Sigmoid colon (tissue), 7 donors: ENCODE data around the gene TRIM45. TPM values are rescaled to one million over a fixed set of nuclear protein-coding genes. Genes with fewer than 3 reads are reported as not detected.

Experiments
- DNase-seq: peaks from one replicate; pipeline ENCODE4 v3.0.0-alpha.2; 2019
- H3K27ac ChIP-seq, 4 donors: fragments of 200-600 bp; sonication (generic); one replicate each; pipeline ENCODE4 v1.5.1; 2016 to 2019; ENCODE audit warnings: mild to moderate bottlenecking in 1 of 4
- H3K27me3 ChIP-seq, 3 donors: fragments of 200-600 bp; sonication (generic); one replicate each; pipeline ENCODE4 v1.5.1; 2019; ENCODE audit warnings: mild to moderate bottlenecking in 1 of 3
- H3K36me3 ChIP-seq, 4 donors: fragments of 200-600 bp; sonication (generic); one replicate each; pipeline ENCODE4 v1.5.1; 2016 to 2019
- H3K4me1 ChIP-seq, 4 donors: fragments of 200-600 bp; sonication (generic); one replicate each; pipeline ENCODE4 v1.5.1; 2017 to 2019
- H3K4me3 ChIP-seq, 4 donors: fragments of 200-600 bp; sonication (generic); one replicate each; pipeline ENCODE4 v1.5.1; 2017 to 2019; ENCODE audit warnings: mild to moderate bottlenecking in 2 of 4, moderate library complexity in 1 of 4
- H3K9me3 ChIP-seq, 4 donors: fragments of 200-600 bp in 3 of 4; sonication (generic) in 3 of 4; one replicate each; pipeline versions ENCODE4 v1.5.1 to v1.6.1; 2013 to 2019
- CTCF ChIP-seq, 4 experiments: fragments of 450-650 bp in 3 of 4; fragments of 200-600 bp in 1 of 4; IDR thresholded peaks; one replicate each; pipeline ENCODE4 v1.5.1; 2016 to 2019; ENCODE audit warnings: antibody characterized with exemption in 4 of 4, mild to moderate bottlenecking in 3 of 4, moderate library complexity in 2 of 4
- EP300 ChIP-seq, 4 donors: sonication (generic); formaldehyde crosslinking; IDR thresholded peaks; one replicate each; pipeline ENCODE4 v1.6.1; 2017; ENCODE audit warnings: antibody characterized with exemption in 4 of 4
- POLR2A ChIP-seq, 2 donors: fragments of 450-650 bp; IDR thresholded peaks; one replicate each; pipeline ENCODE4 v1.6.1; 2016; ENCODE audit warnings: antibody characterized with exemption in 2 of 2, mild to moderate bottlenecking in 2 of 2, moderate library complexity in 2 of 2
- POLR2AphosphoS5 ChIP-seq, 4 donors: sonication (generic); formaldehyde crosslinking; IDR thresholded peaks; one replicate each; pipeline ENCODE4 v1.6.1; 2017; ENCODE audit warnings: antibody characterized with exemption in 4 of 4
- WGBS, 2 donors: extraction: QIAGEN DNeasy Blood & Tissue Kit; methylation state at CpG; one replicate each; pipeline ENCODE4 v1.1.7; 2013; 5-methylcytosine and 5-hydroxymethylcytosine counted together
- intact Hi-C: fragments of 100-400 bp; cut with DNase I; formaldehyde crosslinking; loops from one replicate; pipeline ENCODE4 v1.15.1; 2023
- polyA plus RNA-seq, 3 donors: library from polyadenylated mRNA; stranded (reverse); fragments of 200-250 nt; gene quantifications; one replicate each; pipeline ENCODE4 v1.2.3, GENCODE V29; 2013
- total RNA-seq, 4 donors: library from RNA; depleted of rRNA; stranded (reverse); fragments of >200 nt; gene quantifications; one replicate each; pipeline ENCODE4 v1.1.0, GENCODE V29; 2016
- donor health status: healthy with polysubstance abuse.
- donor health status: Bipolar disorder and iron deficiency.
- donor health status: healthy.

The TRIM45 gene
- total and polyA plus RNA-seq, 7 donors = 0.46 to 9.1 (median 2.1) TPM

- peaks cover 0 to 3% (median 0%) of the 10 kb centered on the region in 4 donors for H3K4me1 ChIP-seq
- 66 to 85% methylated on average over 3 of the region's 3 CpGs for WGBS, 2 donors
- no peaks in the 10 kb centered on the region for H3K27me3 ChIP-seq
- no peak overlapping the region for H3K4me3 ChIP-seq
- DNase-seq = no peak
- no peak for TF ChIP-seq CTCF (IDR thresholded peaks at IDR 0.05)
- TF ChIP-seq POLR2A (IDR thresholded peaks at IDR 0.05) = no peak
- no peak overlapping the region for H3K27ac ChIP-seq
- intact Hi-C loops = no loop called here
- H3K9me3 ChIP-seq = no peaks in the 10 kb centered on the region
- peaks cover 0 to 71% (median 31%) of the 10 kb centered on the region in 4 donors for H3K36me3 ChIP-seq
Measured at GRCh38 chr1:117077267-117077666, 44.3 kb downstream of the TRIM45 start.

- no peak overlapping the region for H3K27ac ChIP-seq
- TF ChIP-seq POLR2A (IDR thresholded peaks at IDR 0.05) = no peak
- 95% methylated on average over 5 of the region's 5 CpGs for WGBS, 2 donors
- H3K36me3 ChIP-seq = peaks cover 0 to 64% (median 26%) of the 10 kb centered on the region in 4 donors
- no peak for DNase-seq
- no peaks in the 10 kb centered on the region for H3K27me3 ChIP-seq
- intact Hi-C loops = no loop called here
- H3K4me1 ChIP-seq = peaks cover 0 to 3% (median 0%) of the 10 kb centered on the region in 4 donors
- H3K9me3 ChIP-seq = no peaks in the 10 kb centered on the region
- no peak overlapping the region for H3K4me3 ChIP-seq
Measured at GRCh38 chr1:117076648-117077047, 44.9 kb downstream of the TRIM45 start.

- intact Hi-C loops = no loop called here
- Histone ChIP-seq H3K9me3 (no peaks in the 10 kb centered on the region), H3K27me3 (no peaks in the 10 kb centered on the region), H3K4me1 (peaks cover 0 to 3% (median 1%) of the 10 kb centered on the region in 4 donors), H3K4me3 (no peak overlapping the region), H3K36me3 (peaks cover 0 to 3% (median under 1%) of the 10 kb centered on the region in 4 donors), H3K27ac (no peak overlapping the region)
- TF ChIP-seq EP300 (IDR thresholded peaks at IDR 0.05) (no peak), POLR2AphosphoS5 (IDR thresholded peaks at IDR 0.05) (no peak), CTCF (IDR thresholded peaks at IDR 0.05) (no peak), POLR2A (IDR thresholded peaks at IDR 0.05) (no peak)
- WGBS, 2 donors = 82 to 86% methylated on average over 2 of the region's 2 CpGs
- no peak for DNase-seq
Measured at GRCh38 chr1:117070124-117070523, 51.4 kb downstream of the TRIM45 start.

GRCh38 chr1:117069220-117069844 is 52.2 kb downstream of the TRIM45 start:
- no peaks in the 10 kb centered on the region for H3K9me3 ChIP-seq
- H3K4me3 ChIP-seq = no peak overlapping the region
- WGBS, 2 donors = 92 to 94% methylated on average over 4 of the region's 4 CpGs
- no peaks in the 10 kb centered on the region for H3K27me3 ChIP-seq
- H3K4me1 ChIP-seq = peaks cover 0 to 3% (median 1%) of the 10 kb centered on the region in 4 donors
- H3K27ac ChIP-seq = no peak overlapping the region
- no peaks in the 10 kb centered on the region for H3K36me3 ChIP-seq
- no peak for DNase-seq
- intact Hi-C loops = loop anchor here (2.0 kb wide), 1 partner anchor 59 kb away; no protein-coding TSS in a partner anchor
- TF ChIP-seq CTCF (IDR thresholded peaks at IDR 0.05) = no peak
- TF ChIP-seq EP300 (IDR thresholded peaks at IDR 0.05) = no peak
- TF ChIP-seq POLR2A (IDR thresholded peaks at IDR 0.05) = no peak
- no peak for TF ChIP-seq POLR2AphosphoS5 (IDR thresholded peaks at IDR 0.05)

- WGBS, 2 donors = 96% methylated on average over 5 of the region's 5 CpGs
- Histone ChIP-seq H3K27me3 (no peaks in the 10 kb centered on the region), H3K4me3 (no peak overlapping the region), H3K27ac (no peak overlapping the region), H3K9me3 (no peaks in the 10 kb centered on the region), H3K36me3 (no peaks in the 10 kb centered on the region), H3K4me1 (peaks cover 0 to 3% (median 1%) of the 10 kb centered on the region in 4 donors)
- intact Hi-C loops = loop anchor here (2.0 kb wide), 1 partner anchor 60 kb away; no protein-coding TSS in a partner anchor
- no peak for TF ChIP-seq POLR2AphosphoS5 (IDR thresholded peaks at IDR 0.05)
- no peak for TF ChIP-seq EP300 (IDR thresholded peaks at IDR 0.05)
- TF ChIP-seq POLR2A (IDR thresholded peaks at IDR 0.05) = no peak
- no peak for TF ChIP-seq CTCF (IDR thresholded peaks at IDR 0.05)
- no peak for DNase-seq
Measured at GRCh38 chr1:117068580-117068979, 53.0 kb downstream of the TRIM45 start.
